HG03045 (cell line): ENCODE measurements around the gene CNP.

Experiments used
- ATAC-seq: cut with Tn5 transposase; IDR thresholded peaks from one replicate; pipeline ENCODE4 v1.9.1; 2021; ENCODE audit warnings: mild to moderate bottlenecking, moderate library complexity; ENCODE audit not compliant: unreplicated experiment

CNP gene

DNA sequence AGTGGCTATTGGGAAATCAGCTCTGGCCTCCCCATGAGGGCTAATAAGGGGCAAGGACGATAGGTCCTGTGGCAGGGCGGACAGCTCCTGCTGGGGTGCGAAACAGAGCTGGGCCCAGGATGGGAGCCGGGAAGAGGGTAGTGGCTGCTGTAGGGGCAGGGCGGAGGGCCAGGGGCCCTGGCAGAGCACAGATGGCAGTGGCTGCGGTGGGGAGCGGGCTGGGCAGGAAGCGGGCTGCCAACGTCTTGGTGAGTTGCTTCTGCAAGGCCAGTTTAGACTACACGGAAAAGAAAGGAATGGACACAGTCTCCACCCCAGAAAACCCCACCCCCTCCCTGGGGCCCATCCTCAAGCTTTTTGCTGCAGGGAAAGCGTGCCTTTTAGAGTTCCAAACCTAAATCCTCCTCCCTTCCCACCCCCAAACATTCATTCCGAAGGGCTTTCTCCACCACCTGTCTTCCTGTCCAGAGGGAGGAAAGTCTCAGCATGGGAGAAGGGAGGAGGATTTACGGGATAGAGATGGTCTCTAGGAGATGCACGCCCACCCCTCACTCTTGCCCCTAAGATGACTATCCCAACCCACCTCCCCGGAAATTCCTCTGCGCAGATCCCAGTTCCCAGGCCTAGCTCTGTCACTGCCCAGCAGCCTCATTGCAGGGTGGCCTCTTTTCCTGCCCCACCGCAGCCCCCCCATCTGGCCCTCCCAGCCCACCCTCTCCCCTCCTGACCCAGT lies 60.4 kb downstream of the CNP start:
- ATAC-seq = no peak
